ENCODE data around the gene ENO3.

Gene ENO3

GRCh38 chr17:4969047-4969550 lies 18.2 kb downstream of the ENO3 start:
- DNase-seq (ENCODE audit: insufficient read length, low spot score) = no peak
- no peak for FAIRE-seq
- TF ChIP-seq POLR2AphosphoS5 (IDR thresholded peaks at IDR 0.05; ENCODE audit: low read depth, low read length) = no peak
- TF ChIP-seq POLR2A (IDR thresholded peaks at IDR 0.05; ENCODE audit: low read depth, low read length) = no peak
- TF ChIP-seq SPI1 (IDR thresholded peaks at IDR 0.05; ENCODE audit: low read depth, low read length) = no peak

GRCh38 chr17:4969551-4970173 lies 18.7 kb downstream of the ENO3 start:
- no peak for TF ChIP-seq POLR2AphosphoS5 (IDR thresholded peaks at IDR 0.05; ENCODE audit: low read depth, low read length)
- no peak for TF ChIP-seq PAX5 (IDR thresholded peaks at IDR 0.05; ENCODE audit: insufficient read depth, low read length, severe bottlenecking)
- FAIRE-seq = peak; percentile 61
- no peak for DNase-seq (ENCODE audit: insufficient read length, low spot score)

GRCh38 chr17:4970273-4970672 lies 19.4 kb downstream of the ENO3 start:
- DNase-seq (ENCODE audit: insufficient read length, low spot score) (no peak), FAIRE-seq (no peak)
- TF ChIP-seq PAX5 (IDR thresholded peaks at IDR 0.05; ENCODE audit: insufficient read depth, low read length, severe bottlenecking) = no peak

- no peak for TF ChIP-seq TAF1 (IDR thresholded peaks at IDR 0.05; ENCODE audit: low read depth, low read length)
- TF ChIP-seq POU2F2 (IDR thresholded peaks at IDR 0.05; ENCODE audit: low read depth, low read length) = no peak
- TF ChIP-seq POLR2A (IDR thresholded peaks at IDR 0.05; ENCODE audit: low read depth, low read length) = no peak
- no peak for TF ChIP-seq SPI1 (IDR thresholded peaks at IDR 0.05; ENCODE audit: low read depth, low read length)
- no peak for TF ChIP-seq POLR2AphosphoS5 (IDR thresholded peaks at IDR 0.05; ENCODE audit: low read depth, low read length)
- TF ChIP-seq PAX5 (IDR thresholded peaks at IDR 0.05; ENCODE audit: insufficient read depth, low read length, severe bottlenecking) = no peak
- DNase-seq (ENCODE audit: insufficient read length, low spot score) (no peak), FAIRE-seq (no peak)
These were observed 20.9 kb downstream of the ENO3 start for GRCh38 chr17:4971826-4972225.

GRCh38 chr17:4972322-4972721 lies 21.4 kb downstream of the ENO3 start:
- DNase-seq (ENCODE audit: insufficient read length, low spot score) = no peak
- FAIRE-seq = no peak
- TF ChIP-seq POLR2A (IDR thresholded peaks at IDR 0.05; ENCODE audit: low read depth, low read length) = no peak

- DNase-seq (ENCODE audit: insufficient read length, low spot score) (no peak), FAIRE-seq (no peak)
- TF ChIP-seq POU2F2 (IDR thresholded peaks at IDR 0.05; ENCODE audit: low read depth, low read length) = no peak
- TF ChIP-seq SPI1 (IDR thresholded peaks at IDR 0.05; ENCODE audit: low read depth, low read length) = no peak
- TF ChIP-seq POLR2AphosphoS5 (IDR thresholded peaks at IDR 0.05; ENCODE audit: low read depth, low read length) = no peak
- no peak for TF ChIP-seq POLR2A (IDR thresholded peaks at IDR 0.05; ENCODE audit: low read depth, low read length)
- no peak for TF ChIP-seq PAX5 (IDR thresholded peaks at IDR 0.05; ENCODE audit: insufficient read depth, low read length, severe bottlenecking)
- no peak for TF ChIP-seq TAF1 (IDR thresholded peaks at IDR 0.05; ENCODE audit: low read depth, low read length)
These were observed 21.8 kb downstream of the ENO3 start for GRCh38 chr17:4972752-4973151.

GRCh38 chr17:4973256-4974114 lies 22.6 kb downstream of the ENO3 start:
- FAIRE-seq (no peak), DNase-seq (ENCODE audit: insufficient read length, low spot score) (no peak)
- TF ChIP-seq PAX5 (IDR thresholded peaks at IDR 0.05; ENCODE audit: insufficient read depth, low read length, severe bottlenecking) = no peak
- no peak for TF ChIP-seq POU2F2 (IDR thresholded peaks at IDR 0.05; ENCODE audit: low read depth, low read length)
- no peak for TF ChIP-seq SPI1 (IDR thresholded peaks at IDR 0.05; ENCODE audit: low read depth, low read length)
- no peak for TF ChIP-seq POLR2A (IDR thresholded peaks at IDR 0.05; ENCODE audit: low read depth, low read length)
- TF ChIP-seq POLR2AphosphoS5 (IDR thresholded peaks at IDR 0.05; ENCODE audit: low read depth, low read length) = no peak
- TF ChIP-seq TAF1 (IDR thresholded peaks at IDR 0.05; ENCODE audit: low read depth, low read length) = no peak

- FAIRE-seq = no peak
- TF ChIP-seq SPI1 (IDR thresholded peaks at IDR 0.05; ENCODE audit: low read depth, low read length) (no peak), TAF1 (IDR thresholded peaks at IDR 0.05; ENCODE audit: low read depth, low read length) (no peak), POLR2A (IDR thresholded peaks at IDR 0.05; ENCODE audit: low read depth, low read length) (no peak), POU2F2 (IDR thresholded peaks at IDR 0.05; ENCODE audit: low read depth, low read length) (no peak), POLR2AphosphoS5 (IDR thresholded peaks at IDR 0.05; ENCODE audit: low read depth, low read length) (no peak), PAX5 (IDR thresholded peaks at IDR 0.05; ENCODE audit: insufficient read depth, low read length, severe bottlenecking) (no peak)
These were observed 23.3 kb downstream of the ENO3 start for GRCh38 chr17:4974115-4974670.

GRCh38 chr17:4978726-4979125 lies 27.8 kb downstream of the ENO3 start:
- no peak for DNase-seq (ENCODE audit: insufficient read length, low spot score)
- FAIRE-seq = no peak
- TF ChIP-seq POLR2AphosphoS5 (IDR thresholded peaks at IDR 0.05; ENCODE audit: low read depth, low read length) (no peak), POU2F2 (IDR thresholded peaks at IDR 0.05; ENCODE audit: low read depth, low read length) (no peak), POLR2A (IDR thresholded peaks at IDR 0.05; ENCODE audit: low read depth, low read length) (no peak), TAF1 (IDR thresholded peaks at IDR 0.05; ENCODE audit: low read depth, low read length) (no peak), SPI1 (IDR thresholded peaks at IDR 0.05; ENCODE audit: low read depth, low read length) (no peak), PAX5 (IDR thresholded peaks at IDR 0.05; ENCODE audit: insufficient read depth, low read length, severe bottlenecking) (no peak)

More at GRCh38 chr17:4974115-4974670, 23.3 kb downstream of the ENO3 start:
- DNase-seq (ENCODE audit: insufficient read length, low spot score) = no peak

- peak; percentile 43 for DNase-seq (ENCODE audit: insufficient read length, low spot score)
- peak; percentile 76 for FAIRE-seq
- TF ChIP-seq PAX5 (IDR thresholded peaks at IDR 0.05; ENCODE audit: insufficient read depth, low read length, severe bottlenecking) = no peak
- TF ChIP-seq POLR2A (IDR thresholded peaks at IDR 0.05; ENCODE audit: low read depth, low read length) = no peak
- TF ChIP-seq POU2F2 (IDR thresholded peaks at IDR 0.05; ENCODE audit: low read depth, low read length) = 0 out of 2 replicates have a peak, but pooled peaks have one; percentile 42
- TF ChIP-seq SPI1 (IDR thresholded peaks at IDR 0.05; ENCODE audit: low read depth, low read length) = no peak
- no peak for TF ChIP-seq POLR2AphosphoS5 (IDR thresholded peaks at IDR 0.05; ENCODE audit: low read depth, low read length)
These were observed 29.8 kb downstream of the ENO3 start for GRCh38 chr17:4980644-4981216.
